ENCODE results near the gene FAM76B.

FAM76B gene

DNA sequence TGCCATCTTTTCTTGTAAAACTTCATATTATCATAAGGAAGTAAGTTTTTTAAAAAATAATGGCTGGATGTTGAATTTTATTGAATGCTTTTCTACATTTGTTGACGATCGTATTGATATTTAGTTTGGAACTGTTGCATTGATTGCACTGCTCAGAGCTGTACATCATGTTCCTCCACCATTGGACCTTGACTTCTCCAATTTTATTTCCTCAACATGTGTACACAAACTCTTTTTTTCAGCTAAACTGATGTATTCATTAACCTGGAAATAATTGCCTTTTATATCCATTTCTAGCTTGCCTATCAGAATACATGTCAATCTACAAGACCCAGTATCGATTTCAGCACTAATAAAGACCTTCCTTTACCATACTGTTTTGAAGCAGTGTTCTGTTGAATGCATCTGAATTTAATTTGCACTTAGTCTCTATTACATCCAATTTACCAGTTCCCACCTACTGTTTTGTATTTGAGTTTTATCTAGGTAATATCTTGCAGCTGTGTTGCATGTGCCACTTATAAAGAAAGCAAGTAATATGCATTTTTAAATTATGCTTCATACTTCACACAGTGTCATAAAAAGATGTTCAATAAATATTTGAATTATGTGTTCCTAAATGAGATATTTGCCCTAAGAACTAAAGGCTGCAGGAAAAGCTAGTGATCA lies 6.2 kb upstream of the FAM76B start:
- Mint-ChIP-seq H3K36me3 (ENCODE audit: low read depth) (peaks cover 14% of the 10 kb centered on the region), H3K9me3 (no peaks in the 10 kb centered on the region), H3K4me3 (no peak overlapping the region), H3K4me1 (peaks cover 35% of the 10 kb centered on the region), H3K27me3 (ENCODE audit: low read depth) (no peaks in the 10 kb centered on the region), H3K27ac (no peak overlapping the region)
- TF ChIP-seq CTCF (IDR thresholded peaks at IDR 0.05; ENCODE audit: unreplicated experiment in 3 of 3): no peak

- TF ChIP-seq CTCF (IDR thresholded peaks at IDR 0.05; ENCODE audit: unreplicated experiment in 3 of 3): no peak
- Mint-ChIP-seq H3K36me3 (ENCODE audit: low read depth) (peaks cover under 1% of the 10 kb centered on the region), H3K4me1 (peaks cover 35% of the 10 kb centered on the region), H3K9me3 (no peaks in the 10 kb centered on the region), H3K27ac (no peak overlapping the region), H3K27me3 (ENCODE audit: low read depth) (no peaks in the 10 kb centered on the region), H3K4me3 (peak overlapping the region in 1 of 3 experiments; percentile 48)
These were observed 4.5 kb upstream of the FAM76B start for GRCh38 chr11:95794086-95794485.

GRCh38 chr11:95793116-95793515 lies 3.5 kb upstream of the FAM76B start:
- peak overlapping the region in 1 of 3 experiments; percentile 12 for H3K27ac Mint-ChIP-seq
- H3K36me3 Mint-ChIP-seq (ENCODE audit: low read depth): peaks cover 3% of the 10 kb centered on the region
- H3K4me1 Mint-ChIP-seq: peaks cover 41% of the 10 kb centered on the region

GRCh38 chr11:95792700-95793099 lies 3.1 kb upstream of the FAM76B start:
- Mint-ChIP-seq H3K27ac (peak overlapping the region in 1 of 3 experiments; percentile 12), H3K9me3 (no peaks in the 10 kb centered on the region), H3K4me1 (peaks cover 45% of the 10 kb centered on the region), H3K36me3 (ENCODE audit: low read depth) (peaks cover 7% of the 10 kb centered on the region), H3K4me3 (peak overlapping the region in 1 of 3 experiments; percentile 64), H3K27me3 (ENCODE audit: low read depth) (no peaks in the 10 kb centered on the region)
- TF ChIP-seq CTCF (IDR thresholded peaks at IDR 0.05; ENCODE audit: unreplicated experiment in 3 of 3): no peak

More at GRCh38 chr11:95793116-95793515, 3.5 kb upstream of the FAM76B start:
- H3K4me3 Mint-ChIP-seq: peak overlapping the region; percentile 5 to 64 (median 40)
- no peak for TF ChIP-seq CTCF (IDR thresholded peaks at IDR 0.05; ENCODE audit: unreplicated experiment in 3 of 3)
- H3K27me3 Mint-ChIP-seq (ENCODE audit: low read depth): no peaks in the 10 kb centered on the region
- H3K9me3 Mint-ChIP-seq: no peaks in the 10 kb centered on the region

DNA sequence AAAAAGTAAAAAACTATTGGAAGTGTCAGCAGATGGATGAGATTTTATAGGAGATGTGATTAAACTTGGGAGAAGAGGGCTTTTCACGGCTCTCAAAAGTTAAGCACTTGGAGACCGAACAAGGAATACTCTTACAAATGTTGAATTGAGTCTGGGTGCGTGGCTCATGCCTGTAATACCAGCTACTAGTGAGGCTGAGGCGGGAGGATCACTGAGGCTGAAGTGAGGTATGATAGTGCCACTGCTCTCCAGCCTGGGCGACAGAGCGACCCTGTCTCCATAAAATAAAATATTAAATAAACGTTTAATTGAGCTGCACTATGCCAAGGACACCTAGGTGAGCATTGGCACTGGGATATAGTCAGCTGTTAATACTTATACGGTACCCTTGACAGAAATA lies 2.6 kb upstream of the FAM76B start:
- Mint-ChIP-seq H3K27me3 (ENCODE audit: low read depth) (no peaks in the 10 kb centered on the region), H3K4me1 (peaks cover 45% of the 10 kb centered on the region), H3K36me3 (ENCODE audit: low read depth) (peaks cover 8% of the 10 kb centered on the region), H3K27ac (peak overlapping the region in 2 of 3 experiments; percentile 100), H3K9me3 (no peaks in the 10 kb centered on the region), H3K4me3 (peak overlapping the region; percentile 99 to 100 (median 100))
- no peak for TF ChIP-seq CTCF (IDR thresholded peaks at IDR 0.05; ENCODE audit: unreplicated experiment in 3 of 3)

DNA sequence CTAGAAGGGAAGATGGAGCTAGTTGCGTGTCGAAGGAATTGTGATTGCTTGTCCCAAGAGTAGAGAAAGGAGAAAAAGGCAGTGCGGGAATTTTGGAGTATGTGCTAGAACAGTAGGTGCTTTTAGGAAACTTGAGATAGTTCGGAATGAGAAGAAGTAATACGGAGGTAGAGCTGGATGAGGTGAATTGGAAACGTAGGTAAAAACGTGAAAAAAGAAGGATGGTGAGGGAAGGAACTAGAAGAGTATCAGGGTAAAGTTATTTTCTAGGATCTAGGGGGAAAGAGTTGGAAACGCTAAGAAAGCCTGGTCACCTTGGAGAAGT lies 2.1 kb upstream of the FAM76B start:
- no peak for TF ChIP-seq CTCF (IDR thresholded peaks at IDR 0.05; ENCODE audit: unreplicated experiment in 3 of 3)
- Mint-ChIP-seq H3K4me3 (peak overlapping the region; percentile 99 to 100 (median 100)), H3K4me1 (peaks cover 43% of the 10 kb centered on the region), H3K9me3 (no peaks in the 10 kb centered on the region), H3K27me3 (ENCODE audit: low read depth) (no peaks in the 10 kb centered on the region), H3K36me3 (ENCODE audit: low read depth) (peaks cover 8% of the 10 kb centered on the region), H3K27ac (peak overlapping the region; percentile 97 to 100 (median 100))
